Ectodermal cell (in vitro differentiated cells): ENCODE measurements around the gene POLR2J.

Experiments
- H3K27ac ChIP-seq: 2 replicates; pipeline ENCODE4 v1.7.0; 2013; ENCODE audit warnings: mild to moderate bottlenecking, low read depth, low read length; ENCODE audit not compliant: insufficient read depth, poor library complexity, severe bottlenecking
- H3K27me3 ChIP-seq: 2 replicates; pipeline ENCODE4 v1.7.0; 2013; ENCODE audit warnings: mild to moderate bottlenecking, low read length; ENCODE audit not compliant: insufficient read depth, control insufficient read depth, poor library complexity, severe bottlenecking
- H3K36me3 ChIP-seq: one replicate; pipeline ENCODE4 v1.7.0; 2013; ENCODE audit warnings: low read length; ENCODE audit not compliant: control insufficient read depth, insufficient read depth
- H3K4me1 ChIP-seq: one replicate; pipeline ENCODE4 v1.7.0; 2013; ENCODE audit warnings: low read length; ENCODE audit not compliant: control insufficient read depth, insufficient read depth
- H3K4me3 ChIP-seq: 2 replicates; pipeline ENCODE4 v1.7.0; 2013; ENCODE audit warnings: low read depth, low read length, control low read depth; ENCODE audit not compliant: insufficient read depth
- H3K9me3 ChIP-seq: 2 replicates; pipeline ENCODE4 v1.7.0; 2013; ENCODE audit warnings: mild to moderate bottlenecking, low read length, moderate library complexity; ENCODE audit not compliant: control insufficient read depth
- WGBS, 2 experiments: methylation state at CpG; one replicate each; pipeline ENCODE4 v1.1.7; 2013; ENCODE audit warnings: missing lambda C conversion rate in 2 of 2; 5-methylcytosine and 5-hydroxymethylcytosine counted together

Gene POLR2J

DNA sequence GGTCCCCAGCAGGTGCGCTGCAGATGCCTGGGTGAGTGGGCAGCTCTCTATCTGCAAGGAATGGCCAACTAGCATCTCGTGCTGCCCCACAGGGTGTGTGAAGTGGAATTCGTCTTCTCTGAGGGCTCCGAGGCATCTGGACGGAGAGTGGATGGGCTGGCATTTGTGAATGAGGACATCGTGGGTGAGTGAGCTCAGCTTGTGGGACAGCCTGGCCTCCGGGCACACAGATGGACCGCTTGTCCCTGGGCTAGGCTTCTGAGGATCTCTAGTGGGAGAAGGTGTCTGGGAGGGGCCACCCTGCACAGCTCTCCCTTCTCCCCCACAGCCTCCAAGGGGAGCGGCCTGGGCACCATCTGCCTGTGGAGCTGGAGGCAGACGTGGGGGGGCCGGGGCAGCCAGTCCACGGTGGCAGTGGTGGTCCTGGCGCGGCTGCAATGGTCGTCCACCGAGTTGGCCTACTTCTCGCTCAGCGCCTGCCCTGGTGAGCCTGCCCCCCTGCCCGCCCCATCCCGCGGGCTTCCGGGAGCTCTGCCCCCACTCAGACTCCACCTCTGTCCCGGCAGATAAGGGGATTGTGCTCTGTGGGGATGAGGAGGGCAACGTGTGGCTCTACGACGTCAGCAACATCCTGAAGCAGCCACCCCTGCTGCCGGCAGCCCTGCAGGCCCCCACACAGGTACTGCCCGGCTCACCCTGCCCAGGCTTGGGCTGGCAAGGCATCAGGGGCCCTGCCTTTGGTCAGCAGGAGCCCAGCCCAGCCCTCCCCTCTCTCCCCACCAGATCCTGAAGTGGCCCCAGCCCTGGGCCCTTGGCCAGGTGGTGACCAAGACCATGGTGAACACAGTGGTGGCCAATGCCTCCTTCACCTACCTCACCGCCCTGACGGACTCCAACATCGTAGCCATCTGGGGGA lies 6.3 kb downstream of the POLR2J start:
- no peak overlapping the region for H3K27ac ChIP-seq
- no peaks in the 10 kb centered on the region for H3K27me3 ChIP-seq
- no peaks in the 10 kb centered on the region for H3K9me3 ChIP-seq
- peaks cover 17% of the 10 kb centered on the region for H3K36me3 ChIP-seq
- H3K4me1 ChIP-seq = no peaks in the 10 kb centered on the region
- WGBS, 2 experiments = 91 to 92% methylated on average over 31 of the region's 31 CpGs
- H3K4me3 ChIP-seq = no peak overlapping the region

DNA sequence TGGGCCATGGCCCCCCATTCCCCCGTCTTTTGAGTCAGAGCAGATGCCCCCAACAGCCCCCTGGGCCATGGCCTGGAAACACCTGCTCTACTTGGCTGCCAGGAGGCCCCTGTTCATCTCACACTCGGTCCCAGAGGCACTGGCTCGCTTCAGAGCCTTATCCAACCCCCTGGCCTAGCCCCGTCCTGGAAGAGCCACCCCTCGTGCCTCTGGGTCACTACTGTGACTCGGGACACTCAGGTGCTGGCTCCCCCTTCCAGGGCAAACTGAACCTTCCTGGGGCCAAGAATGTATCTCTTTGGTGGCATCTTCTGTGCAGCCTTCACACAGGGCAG lies 7.0 kb downstream of the POLR2J start:
- Histone ChIP-seq H3K4me3 (no peak overlapping the region), H3K27ac (no peak overlapping the region)

DNA sequence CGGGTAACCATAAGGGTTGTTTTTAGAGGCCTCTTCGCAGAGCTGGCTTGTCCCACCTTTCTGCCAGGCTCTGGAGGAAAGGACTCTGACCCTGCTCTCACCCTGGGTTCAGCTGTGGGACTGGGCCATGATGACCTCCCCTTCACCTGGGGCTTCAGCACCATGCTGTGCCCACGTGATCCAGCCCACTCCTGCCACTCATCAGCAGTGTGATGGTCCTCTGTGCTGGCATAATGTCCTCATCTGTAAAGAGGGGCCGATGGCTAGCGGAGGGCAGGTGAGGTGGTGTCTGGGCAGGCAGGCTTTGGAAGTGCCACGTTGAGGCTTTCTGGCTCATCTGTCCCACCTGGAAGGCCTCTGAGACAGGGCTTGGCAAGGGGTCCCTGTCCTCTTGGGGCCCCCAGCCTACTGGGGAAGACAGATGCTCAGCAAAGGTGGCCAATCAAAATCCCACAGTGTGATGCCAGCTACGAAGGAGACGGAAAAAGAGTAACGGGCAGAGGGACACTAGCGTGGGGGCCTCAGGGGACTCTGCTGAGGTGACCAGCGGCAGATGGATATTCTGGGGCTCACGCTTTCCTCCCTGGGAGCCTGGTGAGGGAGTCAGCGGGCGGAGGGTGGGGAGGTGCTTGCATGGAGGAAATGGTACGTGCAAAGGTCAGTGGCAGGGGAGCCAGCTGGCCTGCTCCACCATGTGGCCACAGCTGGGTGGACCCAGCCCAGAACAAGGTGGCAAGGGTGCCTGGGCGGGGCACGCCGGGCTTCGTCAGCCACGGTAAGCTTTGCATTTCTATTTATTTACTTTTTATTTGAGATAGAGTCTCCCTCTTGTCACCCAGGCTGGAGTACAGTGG lies 8.5 kb downstream of the POLR2J start:
- Histone ChIP-seq H3K9me3 (no peaks in the 10 kb centered on the region), H3K27me3 (no peaks in the 10 kb centered on the region), H3K36me3 (peaks cover 17% of the 10 kb centered on the region), H3K4me3 (no peak overlapping the region), H3K4me1 (peaks cover 8% of the 10 kb centered on the region), H3K27ac (no peak overlapping the region)
- 84 to 85% methylated on average over 20 of the region's 20 CpGs for WGBS, 2 experiments

More for the DNA sequence above, 7.0 kb downstream of the POLR2J start:
- Histone ChIP-seq H3K36me3 (peaks cover 17% of the 10 kb centered on the region), H3K9me3 (no peaks in the 10 kb centered on the region), H3K4me1 (no peaks in the 10 kb centered on the region), H3K27me3 (no peaks in the 10 kb centered on the region)
- WGBS, 2 experiments = 90 to 93% methylated on average over 6 of the region's 6 CpGs

DNA sequence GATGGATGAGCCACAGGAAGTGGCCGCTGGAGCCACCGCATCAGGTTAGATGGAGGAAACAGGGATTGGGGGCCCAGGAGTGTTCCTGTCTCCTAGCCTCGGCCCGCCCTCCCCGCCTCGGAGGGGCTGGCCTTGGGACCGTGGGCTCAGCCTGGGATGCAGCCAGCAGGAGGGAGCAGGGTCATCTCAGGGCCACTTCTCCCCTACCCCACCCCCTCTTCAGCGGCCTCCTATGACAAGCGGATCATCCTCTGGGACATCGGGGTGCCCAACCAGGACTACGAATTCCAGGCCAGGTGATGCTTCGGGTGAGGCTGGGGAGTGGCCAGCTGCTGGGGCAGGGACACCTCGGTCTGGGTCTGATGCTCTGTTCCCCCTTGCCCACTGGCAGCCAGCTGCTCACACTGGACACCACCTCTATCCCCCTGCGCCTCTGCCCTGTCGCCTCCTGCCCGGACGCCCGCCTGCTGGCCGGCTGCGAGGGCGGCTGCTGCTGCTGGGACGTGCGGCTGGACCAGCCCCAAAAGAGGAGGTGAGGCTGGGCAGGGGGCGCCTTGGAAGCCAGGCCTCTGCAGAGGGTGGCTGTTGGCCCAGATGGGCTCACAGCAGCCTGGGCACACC lies 9.3 kb downstream of the POLR2J start:
- WGBS, 2 experiments = 94 to 95% methylated on average over 24 of the region's 24 CpGs
- no peak overlapping the region for H3K4me3 ChIP-seq
- no peak overlapping the region for H3K27ac ChIP-seq
- H3K36me3 ChIP-seq = peaks cover 17% of the 10 kb centered on the region
- H3K9me3 ChIP-seq = no peaks in the 10 kb centered on the region
- H3K27me3 ChIP-seq = no peaks in the 10 kb centered on the region
- peaks cover 8% of the 10 kb centered on the region for H3K4me1 ChIP-seq

DNA sequence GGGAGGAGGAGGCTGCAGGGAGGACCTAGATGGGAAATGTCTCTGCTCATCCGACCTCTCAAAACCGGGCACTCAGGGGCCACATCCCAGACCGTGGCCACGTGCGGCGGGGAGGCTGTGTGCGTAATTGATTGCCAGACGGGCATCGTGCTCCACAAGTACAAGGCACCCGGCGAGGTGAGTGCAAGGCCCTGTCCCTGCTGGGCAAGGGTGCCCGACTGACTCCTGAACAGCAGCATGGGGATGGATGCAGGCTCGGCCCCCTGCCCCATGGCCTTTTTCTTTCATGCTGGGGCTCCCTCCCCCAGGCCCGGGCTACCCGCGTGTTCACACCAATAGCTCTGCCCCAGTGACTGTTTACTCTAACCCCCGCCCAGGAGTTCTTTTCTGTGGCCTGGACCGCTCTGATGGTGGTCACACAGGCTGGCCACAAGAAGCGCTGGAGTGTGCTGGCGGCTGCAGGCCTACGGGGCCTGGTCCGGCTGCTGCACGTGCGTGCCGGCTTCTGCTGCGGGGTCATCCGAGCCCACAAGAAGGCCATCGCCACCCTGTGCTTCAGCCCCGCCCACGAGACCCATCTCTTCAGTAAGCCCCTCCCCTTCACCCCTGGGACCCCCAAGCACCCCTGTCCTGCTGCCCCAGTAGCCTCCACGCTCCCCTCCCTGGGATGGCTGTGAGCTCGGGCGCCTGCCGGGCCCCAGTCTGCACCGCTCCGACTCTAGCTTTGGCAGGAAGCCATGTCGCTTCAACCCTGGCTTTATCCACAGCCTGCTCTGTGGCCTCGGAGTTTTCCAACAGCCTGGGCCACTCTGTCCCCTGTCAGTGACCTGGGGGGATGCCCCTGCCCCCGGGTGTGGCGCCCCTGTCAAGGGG lies 10.0 kb downstream of the POLR2J start:
- no peaks in the 10 kb centered on the region for H3K9me3 ChIP-seq
- H3K4me3 ChIP-seq = no peak overlapping the region
- no peak overlapping the region for H3K27ac ChIP-seq
- no peaks in the 10 kb centered on the region for H3K27me3 ChIP-seq
- 92% methylated on average over 40 of the region's 40 CpGs for WGBS, 2 experiments
- peaks cover 15% of the 10 kb centered on the region for H3K36me3 ChIP-seq
- peaks cover 11% of the 10 kb centered on the region for H3K4me1 ChIP-seq

DNA sequence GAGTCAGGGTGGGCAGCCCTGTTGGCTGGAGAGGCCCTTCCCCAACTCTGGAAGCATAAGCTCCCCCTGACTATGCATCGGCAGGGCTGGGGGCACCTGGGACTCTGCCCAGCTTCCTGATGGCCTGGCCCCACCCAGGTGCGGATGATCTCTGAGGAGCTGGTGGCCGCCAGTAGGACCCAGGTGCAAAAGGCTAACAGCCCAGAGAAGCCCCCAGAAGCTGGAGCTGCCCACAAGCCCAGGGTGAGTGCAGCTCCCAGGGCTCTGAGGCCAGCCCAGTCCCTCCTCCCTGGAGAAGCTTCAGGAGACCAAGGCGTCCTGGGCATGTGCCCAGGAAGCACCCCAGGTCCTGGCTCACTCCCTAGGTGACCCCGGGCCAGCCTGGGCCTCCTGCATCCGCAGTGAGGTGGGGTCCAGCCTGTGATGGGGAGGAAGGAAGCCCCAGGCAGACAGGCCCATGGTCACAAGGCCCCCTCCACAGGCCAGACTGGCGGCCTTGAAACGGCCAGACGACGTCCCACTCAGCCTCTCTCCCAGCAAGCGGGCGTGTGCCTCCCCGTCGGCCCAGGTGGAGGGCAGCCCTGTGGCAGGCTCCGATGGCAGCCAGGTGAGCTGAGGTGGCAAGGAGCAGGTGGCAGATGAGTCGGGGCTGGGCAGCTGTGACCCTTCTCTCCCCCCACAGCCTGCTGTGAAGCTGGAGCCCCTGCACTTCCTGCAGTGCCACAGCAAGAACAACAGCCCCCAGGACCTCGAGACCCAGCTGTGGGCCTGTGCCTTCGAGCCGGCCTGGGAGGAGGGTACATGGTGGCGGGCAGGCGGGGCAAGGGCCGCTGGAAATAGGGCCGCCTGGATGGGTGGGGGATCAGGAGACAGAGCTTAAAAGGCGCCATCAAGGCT lies 10.9 kb downstream of the POLR2J start:
- no peaks in the 10 kb centered on the region for H3K27me3 ChIP-seq
- H3K4me3 ChIP-seq = no peak overlapping the region
- peaks cover 6% of the 10 kb centered on the region for H3K36me3 ChIP-seq
- no peaks in the 10 kb centered on the region for H3K9me3 ChIP-seq
- 95% methylated on average over 24 of the region's 24 CpGs for WGBS, 2 experiments
- no peak overlapping the region for H3K27ac ChIP-seq
- peaks cover 16% of the 10 kb centered on the region for H3K4me1 ChIP-seq

DNA sequence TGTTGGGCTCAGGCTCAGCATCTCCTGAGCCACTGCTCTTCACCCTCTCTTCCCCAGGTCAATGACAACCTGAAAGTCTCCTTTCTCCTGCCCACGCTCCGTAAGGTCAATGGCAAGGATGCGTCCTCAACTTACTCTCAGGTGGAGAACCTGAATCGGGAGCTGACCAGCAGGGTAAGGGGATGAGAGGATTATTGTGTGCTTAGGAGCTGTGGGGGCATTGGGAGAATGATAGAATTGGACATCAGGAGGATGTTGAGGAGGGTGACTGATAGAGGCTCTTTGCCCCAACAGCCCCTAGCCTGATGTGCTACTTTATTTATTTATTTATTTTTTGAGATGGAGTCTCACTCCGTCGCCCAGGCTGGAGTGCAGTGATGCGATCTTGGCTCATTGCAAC lies 12.6 kb downstream of the POLR2J start:
- Histone ChIP-seq H3K36me3 (peaks cover 4% of the 10 kb centered on the region), H3K27me3 (no peaks in the 10 kb centered on the region), H3K9me3 (no peaks in the 10 kb centered on the region), H3K4me1 (peaks cover 16% of the 10 kb centered on the region), H3K4me3 (peak overlapping the region; percentile 91), H3K27ac (no peak overlapping the region)
- WGBS, 2 experiments = 95% methylated on average over 7 of the region's 7 CpGs

DNA sequence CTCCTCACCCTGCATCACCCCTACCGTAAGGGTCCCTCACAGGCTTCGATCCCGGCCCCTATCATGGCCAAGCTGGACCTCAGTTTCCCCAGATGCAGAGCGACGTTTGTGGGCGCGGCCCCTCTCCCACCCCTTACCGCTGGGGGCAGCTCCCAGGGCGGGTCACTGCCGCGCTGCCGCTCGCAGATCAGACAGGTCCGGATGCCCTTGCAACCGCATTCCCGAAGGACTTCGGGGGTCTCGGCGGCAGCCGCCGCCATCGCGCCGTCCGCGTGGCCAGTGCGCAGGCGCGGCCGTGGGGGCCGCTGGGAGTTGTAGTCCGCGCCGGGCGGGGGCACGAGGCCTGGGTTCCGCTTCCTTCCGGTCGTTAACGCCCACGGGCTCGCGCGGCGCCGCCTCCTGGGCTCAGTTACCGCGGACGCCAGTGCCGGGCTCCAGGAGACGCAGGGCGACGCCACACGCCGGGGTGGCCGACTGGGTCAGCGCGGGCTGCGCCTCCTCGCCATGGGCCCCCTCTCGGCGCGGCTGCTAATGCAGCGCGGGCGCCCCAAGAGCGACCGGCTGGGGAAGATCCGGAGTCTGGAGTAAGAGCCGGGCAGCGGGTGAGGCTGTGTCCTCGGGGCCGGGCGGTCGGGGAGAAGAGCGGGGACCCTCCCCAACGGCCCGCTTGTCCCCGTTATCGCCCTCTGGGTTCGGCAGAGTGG lies 14.0 kb downstream of the POLR2J start, which contains the start of the genes ALKBH4 and LRWD1:
TSS of gene ALKBH4 (minus strand) at position 287 of the 704 bp plus-strand sequence. CDS start at position 260, 27 bp downstream.
TSS of gene LRWD1 (plus strand) at position 408 of the 704 bp plus-strand sequence. CDS start at position 505, 97 bp downstream.
- H3K9me3 ChIP-seq = no peaks in the 10 kb centered on the region
- peaks cover 16% of the 10 kb centered on the region for H3K4me1 ChIP-seq
- H3K27ac ChIP-seq = peak within 1 kb of the TSS; percentile 50
- no peaks in the 10 kb centered on the region for H3K27me3 ChIP-seq
- WGBS, 2 experiments = 0% methylated on average over 81 of the region's 81 CpGs
- peaks cover 4% of the 10 kb centered on the region for H3K36me3 ChIP-seq
- H3K4me3 ChIP-seq = peak within 1 kb of the TSS; percentile 91
